HG03432 (cell line): ENCODE measurements around the gene DOCK3.
"Not testable (repeated sequence)": the region's sequence is repeated elsewhere in the genome, so short reads cannot be mapped to it uniquely, and the experiment has no call there.

Source experiments
- ATAC-seq: cut with Tn5 transposase; IDR thresholded peaks from one replicate; pipeline ENCODE4 v1.9.1; 2021; ENCODE audit warnings: mild to moderate bottlenecking, moderate library complexity; ENCODE audit not compliant: unreplicated experiment

The DOCK3 gene

DNA sequence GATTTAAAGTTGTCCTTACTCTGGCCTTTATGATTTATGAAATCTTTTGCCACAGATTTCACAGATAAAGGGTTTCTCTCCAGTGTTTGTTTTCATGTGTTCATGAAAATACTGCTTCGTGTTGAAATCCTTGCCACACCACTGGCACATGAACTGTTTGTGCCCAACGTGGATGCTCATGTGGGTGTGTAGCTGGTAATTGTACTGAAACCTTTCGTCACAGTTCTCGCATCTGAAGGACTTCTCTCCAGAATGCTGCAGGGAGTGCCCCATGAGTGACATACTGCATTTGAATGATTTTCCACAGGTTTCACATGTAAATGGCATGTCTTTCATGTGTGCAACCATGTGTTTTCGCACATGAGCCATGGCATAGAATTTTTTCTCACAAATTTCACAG lies 111.9 kb downstream of the DOCK3 start:
- no peak for ATAC-seq

DNA sequence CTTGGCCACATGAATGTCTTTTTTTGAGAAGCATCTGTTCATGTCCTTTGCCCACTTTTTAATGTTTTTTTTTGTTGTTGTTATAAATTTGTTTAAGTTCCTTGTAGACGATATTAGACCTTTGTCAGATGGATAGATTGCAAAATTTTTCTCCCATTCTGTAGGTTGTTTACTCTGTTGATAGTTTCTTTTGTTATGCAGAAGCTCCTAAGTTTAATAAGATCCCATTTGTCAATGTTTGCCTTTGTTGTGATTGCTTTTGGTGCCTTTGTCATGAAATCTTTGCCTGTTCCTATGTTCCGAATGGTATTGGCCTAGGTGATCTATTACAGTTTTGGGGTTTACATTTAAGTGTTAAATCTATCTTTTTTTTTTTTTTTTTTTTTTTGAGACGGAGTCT lies 116.2 kb downstream of the DOCK3 start:
- ATAC-seq, result not testable (repeated sequence)

DNA sequence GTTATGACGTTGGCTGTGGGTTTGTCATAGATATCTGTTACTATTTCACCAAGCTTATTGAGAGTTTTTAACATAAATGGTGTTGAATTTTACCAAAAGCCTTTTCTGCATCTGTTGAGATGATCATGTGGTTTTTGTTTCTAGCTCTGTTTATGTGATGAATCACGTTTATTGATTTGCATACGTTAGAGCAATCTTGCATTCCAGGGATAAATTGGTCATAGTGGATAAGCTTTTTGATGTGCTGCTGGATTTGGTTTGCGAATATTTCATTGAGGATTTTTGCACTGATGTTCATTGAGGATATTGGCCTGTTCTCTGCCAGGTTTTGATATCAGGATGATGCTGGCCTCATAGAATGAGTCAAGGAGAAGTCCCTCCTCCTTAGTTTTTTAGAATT lies 117.8 kb downstream of the DOCK3 start:
- ATAC-seq, result no peak

DNA sequence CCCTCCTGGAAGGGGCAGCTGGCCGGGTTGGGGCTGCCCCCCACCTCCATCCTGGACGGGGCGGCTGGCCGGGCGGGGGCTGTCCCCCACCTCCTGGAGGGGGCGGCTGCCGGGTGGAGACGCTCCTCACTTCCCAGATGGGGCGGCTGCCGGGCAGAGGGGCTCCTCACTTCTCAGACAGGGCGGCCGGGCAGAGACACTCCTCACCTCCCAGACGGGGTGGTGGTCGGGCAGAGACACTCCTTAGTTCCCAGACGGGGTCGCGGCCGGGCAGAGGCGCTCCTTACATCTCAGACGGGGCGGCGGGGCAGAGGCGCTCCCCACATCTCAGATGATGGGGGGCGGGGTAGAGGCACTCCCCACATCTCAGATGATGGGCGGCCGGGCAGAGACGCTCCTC lies 129.1 kb downstream of the DOCK3 start:
- not testable (repeated sequence) for ATAC-seq

DNA sequence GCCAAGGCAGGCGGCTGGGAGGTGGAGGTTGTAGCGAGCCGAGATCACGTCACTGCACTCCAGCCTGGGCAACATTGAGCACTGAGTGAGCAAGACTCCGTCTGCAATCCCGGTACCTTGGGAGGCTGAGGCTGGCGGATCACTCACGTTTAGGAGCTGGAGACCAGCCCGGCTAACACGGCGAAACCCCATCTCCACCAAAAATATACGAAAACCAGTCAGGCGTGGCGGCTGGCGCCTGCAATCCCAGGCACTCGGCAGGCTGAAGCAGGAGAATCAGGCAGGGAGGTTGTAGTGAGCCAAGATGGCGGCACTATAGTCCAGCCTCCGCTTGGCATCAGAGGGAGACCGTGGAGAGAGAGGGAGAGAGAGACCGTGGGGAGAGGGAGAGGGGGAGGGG lies 129.6 kb downstream of the DOCK3 start:
- ATAC-seq, result not testable (repeated sequence)

DNA sequence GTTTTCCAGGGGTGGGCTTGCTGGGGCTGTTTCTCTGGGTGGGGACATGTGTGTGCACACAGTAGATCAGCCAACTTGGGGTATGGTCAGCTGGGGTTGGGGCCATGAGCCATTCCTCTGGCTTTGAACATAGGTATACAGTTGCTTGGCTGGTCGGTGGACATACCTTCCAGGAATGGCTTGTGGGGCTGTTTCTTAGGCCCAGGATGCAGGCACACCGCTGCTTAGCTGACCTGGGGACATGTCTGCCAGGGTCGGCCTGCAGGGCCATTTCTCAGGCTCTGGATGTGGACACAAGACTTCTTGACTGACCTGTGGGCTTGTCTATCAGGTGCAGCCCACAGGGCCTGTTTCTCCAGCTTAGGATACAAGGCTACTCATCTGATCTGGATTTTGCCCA lies 130.6 kb downstream of the DOCK3 start:
- ATAC-seq, result no peak

DNA sequence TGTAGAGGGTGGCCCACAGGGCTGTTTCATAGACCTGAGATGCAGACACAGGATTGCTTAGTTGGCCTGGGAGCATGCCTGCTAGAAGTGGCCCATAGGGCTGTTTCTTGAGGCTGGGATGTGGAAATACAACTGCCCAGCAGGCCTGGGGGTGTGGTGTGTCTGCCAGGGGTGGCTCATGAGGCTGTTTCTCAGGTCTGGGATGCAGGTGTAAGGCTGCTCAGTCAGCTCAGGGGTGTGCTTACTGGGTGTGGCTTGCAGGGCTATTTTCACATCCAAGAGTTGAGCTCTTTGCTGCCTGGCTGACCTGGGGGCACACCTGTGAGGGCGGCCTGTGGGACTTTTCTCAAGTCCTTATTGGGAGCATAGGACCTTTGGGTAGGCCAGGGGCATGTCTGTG lies 131.3 kb downstream of the DOCK3 start:
- ATAC-seq, result no peak

DNA sequence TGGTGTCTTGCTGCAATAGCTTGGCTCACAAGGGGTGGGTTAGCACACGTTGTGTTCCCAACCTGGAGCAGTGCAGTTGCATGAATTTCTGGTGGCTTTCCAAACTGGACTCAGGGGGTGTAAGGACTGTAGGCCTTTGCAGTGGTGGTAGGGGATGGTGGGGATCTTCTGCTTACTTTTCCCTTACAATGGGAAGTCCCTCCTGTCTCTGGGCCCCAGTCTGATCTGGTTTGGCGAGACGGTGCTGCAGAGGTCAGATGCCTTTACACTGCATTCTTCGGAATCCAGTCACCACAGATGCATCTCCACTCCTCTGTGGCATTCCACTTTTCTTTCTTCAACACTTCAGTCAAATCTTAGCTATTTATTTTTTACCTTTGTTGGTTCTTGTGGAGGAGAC lies 132.1 kb downstream of the DOCK3 start:
- no peak for ATAC-seq

DNA sequence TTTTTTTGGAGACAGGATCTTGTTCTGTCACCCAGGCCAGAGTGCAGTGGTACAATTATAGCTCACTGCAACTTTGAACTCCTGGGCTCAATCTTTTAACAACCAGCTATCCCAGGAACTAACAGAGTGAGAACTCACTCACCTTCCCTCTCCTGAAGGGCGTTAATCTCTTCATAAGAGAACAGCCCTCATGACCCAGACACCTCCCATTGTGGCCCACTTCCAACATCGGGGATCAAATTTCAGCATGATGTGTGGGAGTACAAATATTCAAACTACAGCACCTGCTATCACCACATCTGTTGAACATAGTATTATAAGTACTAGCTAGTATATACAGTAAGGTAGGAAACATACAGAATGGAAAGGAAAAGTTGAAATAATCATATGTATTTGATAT lies 132.5 kb downstream of the DOCK3 start:
- no peak for ATAC-seq

DNA sequence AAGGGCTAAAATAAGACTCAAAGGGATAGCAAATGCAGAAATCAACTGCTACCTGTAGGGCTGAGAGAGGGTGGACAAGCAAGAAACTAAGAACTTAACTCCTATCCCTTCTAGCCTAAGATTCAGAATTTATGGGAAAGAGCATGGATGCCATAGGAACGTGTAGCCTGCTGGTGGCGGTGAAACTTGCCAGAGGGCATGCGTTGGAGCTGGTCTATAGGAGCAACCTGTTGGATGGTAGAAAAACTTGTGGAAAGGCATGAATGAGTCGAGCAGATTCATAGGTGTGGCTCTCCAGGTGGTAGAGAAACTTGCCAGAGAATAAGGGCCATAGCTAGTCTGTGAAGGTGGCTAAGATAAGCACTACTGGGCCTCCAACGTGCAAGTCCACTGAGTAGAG lies 137.2 kb downstream of the DOCK3 start:
- no peak for ATAC-seq

DNA sequence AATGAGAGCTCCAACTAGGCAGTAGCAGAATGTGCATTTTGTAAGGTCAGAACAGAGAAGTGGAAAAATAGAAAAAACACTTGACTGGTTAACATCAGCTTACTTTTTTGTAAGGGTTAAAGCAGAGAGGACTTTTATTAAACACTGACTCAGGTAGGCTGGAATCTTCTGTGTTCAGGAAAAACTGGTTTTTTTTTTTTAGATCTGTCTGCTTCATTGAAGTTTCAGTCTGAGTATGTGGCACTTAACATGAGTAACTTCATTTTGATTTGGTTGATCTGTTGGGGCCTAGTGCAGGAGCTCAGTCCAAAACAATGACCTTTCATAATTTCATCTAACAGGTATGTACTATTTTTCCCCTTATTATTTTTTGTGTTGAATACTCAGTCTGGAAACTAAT lies 141.1 kb downstream of the DOCK3 start:
- no peak for ATAC-seq

DNA sequence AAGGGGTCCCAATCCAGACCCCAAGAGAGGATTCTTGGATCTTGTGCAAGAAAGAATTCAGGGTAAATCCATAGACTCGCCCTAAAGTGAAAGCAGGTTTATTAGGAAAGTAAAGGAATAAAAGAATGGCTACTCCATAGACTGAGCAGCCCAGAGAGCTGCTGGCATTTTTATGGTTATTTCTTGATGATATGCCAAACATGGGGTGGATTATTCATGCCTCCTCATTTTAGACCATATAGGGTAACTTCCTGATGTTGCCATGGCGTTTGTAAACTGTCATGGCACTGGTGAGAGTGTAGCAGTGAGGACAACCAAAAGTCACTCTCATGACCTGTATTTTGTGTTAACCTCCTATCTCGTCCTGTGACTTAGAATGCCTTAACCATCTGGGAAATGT lies 142.2 kb downstream of the DOCK3 start:
- ATAC-seq, result no peak

DNA sequence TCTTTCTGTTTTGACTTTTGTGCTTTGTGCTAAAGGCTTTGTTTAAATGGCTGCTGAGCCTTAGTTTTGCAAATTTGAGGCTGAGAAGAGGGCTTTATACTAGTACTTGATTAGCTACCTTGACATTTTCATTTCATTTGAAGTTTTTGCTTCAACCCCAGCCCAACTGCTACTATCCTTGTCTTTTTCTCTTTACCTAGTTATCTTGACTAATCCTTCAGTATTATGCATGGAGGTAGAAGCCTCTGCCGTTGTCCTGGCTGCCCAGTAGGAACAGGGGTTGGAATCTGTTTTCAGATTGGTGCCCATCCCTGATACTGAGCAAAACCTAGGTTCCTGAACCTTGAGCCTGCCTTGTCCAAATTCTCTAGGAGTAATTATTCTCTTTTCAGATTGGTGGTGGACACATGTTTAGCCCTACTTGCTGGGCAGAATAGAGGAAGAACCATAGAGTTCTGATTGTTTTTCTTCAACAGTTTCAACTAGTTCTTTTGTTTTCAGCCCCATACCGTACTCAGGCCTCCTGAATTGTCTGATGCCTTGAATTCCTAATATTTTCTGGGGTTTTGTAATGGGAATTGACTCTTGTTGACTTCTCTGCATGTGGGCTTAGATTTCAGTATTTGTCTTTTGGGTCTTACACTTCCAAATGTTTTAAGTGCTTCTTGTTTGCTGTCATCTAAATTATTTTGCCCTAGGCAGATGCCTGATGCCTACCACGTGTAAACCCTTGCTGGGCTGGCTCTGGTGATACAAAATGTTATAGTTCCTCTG lies 143.2 kb downstream of the DOCK3 start:
- ATAC-seq, result no peak

DNA sequence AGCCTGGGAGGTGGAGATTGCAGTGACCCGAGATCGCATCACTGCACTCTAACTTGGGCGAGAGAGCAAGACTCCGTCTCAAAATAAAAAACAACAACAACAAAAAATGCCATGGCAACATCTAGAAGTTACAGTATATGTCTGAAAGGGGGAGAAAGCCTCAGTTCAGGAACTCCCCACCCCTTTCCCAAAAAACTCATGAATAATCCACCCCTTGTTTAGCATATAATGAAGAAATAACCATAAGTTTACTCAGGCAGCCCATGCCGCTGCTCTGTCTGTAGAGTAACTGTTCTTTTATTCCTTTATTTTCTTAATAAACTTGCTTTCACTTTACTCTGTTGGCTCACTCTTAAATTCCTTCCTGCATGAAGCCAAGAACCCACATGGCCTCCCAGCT lies 145.2 kb downstream of the DOCK3 start:
- ATAC-seq, result no peak

DNA sequence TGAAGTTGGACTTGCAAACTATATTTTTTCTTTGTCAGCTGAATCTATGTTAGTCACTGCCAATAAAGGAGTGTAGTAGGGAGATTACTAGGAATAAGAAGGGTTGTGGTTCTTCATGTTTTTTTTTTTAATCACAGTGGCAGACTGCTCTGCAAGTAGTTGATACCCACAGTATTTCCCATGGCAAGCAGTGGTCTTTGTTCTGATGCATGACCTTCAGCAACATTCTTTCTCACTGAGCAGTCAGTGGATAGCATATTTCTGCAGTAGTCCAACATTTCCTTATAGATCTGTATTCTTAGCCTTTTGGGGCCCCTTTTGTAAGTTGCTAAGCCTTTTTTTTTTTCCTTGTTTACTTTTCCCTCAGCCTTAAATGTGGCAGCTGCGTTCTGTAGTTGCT lies 151.1 kb downstream of the DOCK3 start:
- ATAC-seq, result no peak

DNA sequence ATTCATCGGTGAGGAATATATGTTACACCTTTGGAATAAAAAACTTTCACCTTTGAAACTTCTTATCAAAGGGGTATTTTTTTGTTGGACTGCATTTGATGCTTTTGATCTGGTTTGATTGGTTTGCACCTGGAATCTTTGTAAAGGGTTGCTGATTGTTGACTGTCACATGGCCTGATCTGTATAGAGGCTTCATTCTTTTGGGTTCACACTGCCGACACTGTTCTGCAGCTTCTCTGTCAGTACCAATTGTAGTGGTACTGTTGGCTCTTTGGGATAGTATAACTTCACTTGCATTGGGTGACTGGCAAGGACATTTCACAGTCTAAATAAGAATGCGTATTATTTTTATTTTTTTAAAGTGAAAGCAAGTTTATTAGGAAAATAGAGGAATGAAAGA lies 155.7 kb downstream of the DOCK3 start:
- ATAC-seq, result no peak

DNA sequence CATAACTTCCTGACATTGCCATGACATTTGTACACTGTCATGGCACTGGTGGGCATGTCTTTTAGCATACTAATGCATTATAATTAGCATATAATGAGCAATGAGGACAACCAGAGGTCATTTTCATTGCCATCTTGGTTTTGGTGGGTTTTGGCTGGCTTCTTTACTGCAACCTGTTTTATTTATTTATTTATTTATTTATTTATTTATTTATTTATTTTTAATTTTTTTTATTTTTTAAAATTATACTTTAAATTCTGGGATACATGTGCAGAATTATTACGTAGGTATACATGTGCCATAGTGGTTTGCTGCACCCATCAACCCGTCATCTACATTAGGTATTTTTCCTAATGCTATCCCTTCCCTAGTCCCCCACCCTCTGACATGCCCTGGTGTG lies 156.3 kb downstream of the DOCK3 start:
- not testable (repeated sequence) for ATAC-seq

DNA sequence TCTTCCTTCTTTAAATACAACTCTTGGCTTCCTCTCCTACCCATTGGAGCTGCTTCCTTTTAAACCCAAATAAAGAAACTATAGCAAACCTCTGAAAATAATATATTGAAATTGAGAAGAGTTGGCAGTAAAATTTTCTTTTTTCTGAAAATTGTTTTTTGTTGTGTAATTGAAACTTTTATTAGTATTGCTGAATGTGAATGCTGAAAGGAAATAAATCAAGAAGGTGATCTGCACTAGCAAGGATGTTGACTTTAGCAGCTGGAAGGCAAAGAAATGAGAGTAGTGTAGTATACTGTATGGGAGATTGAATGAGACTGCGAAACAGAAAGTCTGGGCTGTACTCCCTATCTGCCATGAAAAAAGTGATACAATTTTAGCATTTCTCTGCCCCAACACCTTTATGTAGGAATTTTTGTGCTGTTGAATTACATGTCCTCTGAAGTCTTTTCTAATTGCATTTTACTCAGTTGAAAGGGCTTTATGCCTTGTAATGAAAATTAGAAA lies 166.3 kb downstream of the DOCK3 start:
- ATAC-seq, result no peak

DNA sequence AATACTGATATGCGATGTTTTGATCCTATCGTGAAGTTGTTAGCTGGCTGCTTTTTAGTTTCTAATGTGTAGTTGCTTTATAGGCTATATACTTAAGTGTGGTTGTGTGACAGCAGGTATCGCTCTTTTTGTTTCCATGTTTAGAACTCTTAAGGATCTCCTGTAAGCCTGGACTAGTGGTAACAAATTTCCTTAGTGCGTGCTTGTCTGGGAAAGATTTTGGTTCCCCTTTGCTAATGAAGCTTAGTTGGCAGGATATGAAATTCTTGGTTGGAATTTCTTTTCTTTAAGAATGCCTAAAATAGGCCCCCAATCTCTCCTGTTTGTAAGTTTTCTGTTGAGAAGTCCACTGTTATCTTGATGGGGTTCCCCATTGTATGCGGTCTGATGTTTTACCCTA lies 173.6 kb downstream of the DOCK3 start:
- no peak for ATAC-seq

DNA sequence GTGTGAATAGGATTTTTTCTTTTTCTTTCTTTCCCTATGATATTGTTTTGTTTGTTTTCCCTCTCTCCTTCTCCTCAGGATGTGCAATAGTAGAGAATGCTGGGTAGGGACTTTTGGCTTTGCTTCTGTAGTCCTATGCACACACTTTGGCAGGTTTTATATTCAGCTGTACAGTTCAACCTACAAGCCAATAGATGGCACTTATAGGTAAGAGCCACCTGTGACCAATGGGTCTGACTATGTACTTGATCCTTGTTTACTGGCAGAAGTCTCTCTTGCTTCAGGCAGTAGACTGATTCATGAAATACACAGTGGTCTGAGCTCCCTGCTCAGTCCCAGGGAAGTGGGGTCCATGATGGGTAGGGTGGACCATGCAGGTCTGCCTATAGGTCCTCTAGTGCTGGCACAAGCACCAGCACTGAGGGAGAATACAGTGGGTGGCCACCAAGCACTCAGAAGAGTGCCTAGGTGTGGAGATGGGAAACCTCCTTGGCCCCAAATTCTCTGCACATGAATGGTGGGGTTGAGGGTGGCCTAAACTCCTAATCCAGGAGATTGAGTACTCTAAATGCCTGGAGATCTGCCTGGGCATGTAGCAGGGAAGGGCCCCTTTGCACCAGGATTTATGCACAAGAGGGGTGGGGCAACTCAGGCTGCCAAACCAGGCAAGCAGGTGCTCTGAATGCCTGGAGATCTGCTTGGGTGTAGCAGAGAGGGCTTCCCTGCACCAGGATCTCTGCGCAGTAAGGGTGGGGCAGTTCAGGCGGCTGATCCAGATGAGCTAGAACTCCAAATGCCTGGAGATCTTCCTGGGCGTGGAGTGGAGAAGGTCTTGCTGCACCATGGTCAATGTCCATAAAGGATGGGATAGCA lies 176.1 kb downstream of the DOCK3 start:
- ATAC-seq, result no peak

DNA sequence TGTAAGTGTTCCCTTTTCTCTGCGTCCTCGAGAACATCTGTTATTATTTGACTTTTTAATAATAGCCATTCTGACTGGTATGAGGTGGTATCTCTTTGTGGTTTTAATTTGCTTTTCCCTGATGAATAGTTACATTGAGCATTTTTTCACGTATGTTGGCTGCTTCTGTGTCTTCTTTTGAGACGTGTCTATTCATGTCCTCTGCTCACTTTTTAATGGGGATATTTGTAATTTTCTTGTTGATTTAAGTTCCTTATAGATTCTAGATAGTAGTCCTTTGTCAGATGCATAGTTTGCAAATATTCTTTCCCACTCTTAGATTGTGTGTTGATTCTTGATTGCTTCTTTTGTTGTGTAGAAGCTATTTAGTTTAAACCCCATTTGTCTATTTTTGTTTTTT lies 179.2 kb downstream of the DOCK3 start:
- no peak for ATAC-seq

DNA sequence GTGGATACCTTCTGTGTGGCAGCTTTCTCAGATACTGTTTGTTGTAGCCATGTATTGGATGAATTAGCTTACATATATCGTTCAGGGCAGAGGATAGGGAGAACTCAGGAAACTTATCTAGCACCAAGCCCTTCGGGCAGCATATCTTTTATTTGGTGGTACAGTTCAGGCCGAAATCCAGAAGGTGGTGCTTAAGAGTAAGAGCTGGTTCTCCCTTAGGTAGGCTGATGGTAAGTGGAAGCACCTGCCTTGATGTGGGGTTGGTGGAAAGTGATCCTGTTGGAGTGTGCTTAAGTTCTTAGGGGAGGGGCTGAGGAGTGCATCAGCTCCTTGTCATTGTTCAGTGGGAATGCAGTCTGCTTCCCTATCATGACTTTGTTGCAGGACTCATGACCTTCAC lies 187.5 kb downstream of the DOCK3 start:
- ATAC-seq, result no peak
